ENCODE data around the gene LRRC3. TPM values are rescaled to one million over a fixed set of nuclear protein-coding genes. Genes with fewer than 3 reads are reported as not detected.

LRRC3 gene
- total RNA-seq, 1 experiment from 2014 or later: 4.7 TPM

- POLR2A ChIA-PET: no interaction called here
- CTCF ChIA-PET: no interaction called here
- Mint-ChIP-seq H3K27ac (ENCODE audit: unreplicated experiment) (no peak overlapping the region), H3K4me1 (ENCODE audit: low read depth, unreplicated experiment) (no peaks in the 10 kb centered on the region), H3K27me3 (ENCODE audit: insufficient read depth, unreplicated experiment) (no peaks in the 10 kb centered on the region), H3K4me3 (ENCODE audit: unreplicated experiment) (no peak overlapping the region), H3K36me3 (ENCODE audit: insufficient read depth, unreplicated experiment) (peaks cover 4% of the 10 kb centered on the region), H3K9me3 (ENCODE audit: unreplicated experiment) (peaks cover 21% of the 10 kb centered on the region)
- intact Hi-C loops (cut with micrococcal nuclease; ENCODE audit: unreplicated experiment): no loop called here
- Histone ChIP-seq H3K36me3 (ENCODE audit: control insufficient read depth, insufficient read depth, low read length) (no peaks in the 10 kb centered on the region), H3K9me3 (peaks cover 10% of the 10 kb centered on the region), H3K4me1 (no peaks in the 10 kb centered on the region), H3K27me3 (replicated peaks; ENCODE audit: control insufficient read depth, insufficient read depth, low read length) (no peaks in the 10 kb centered on the region), H3K4me3 (ENCODE audit: low read depth, low read length) (no peak overlapping the region)
- no TSS peak for BruUV-seq (replicated peaks)
- DNase-seq: peak; percentile 59
- TF ChIP-seq, protein P1, sequence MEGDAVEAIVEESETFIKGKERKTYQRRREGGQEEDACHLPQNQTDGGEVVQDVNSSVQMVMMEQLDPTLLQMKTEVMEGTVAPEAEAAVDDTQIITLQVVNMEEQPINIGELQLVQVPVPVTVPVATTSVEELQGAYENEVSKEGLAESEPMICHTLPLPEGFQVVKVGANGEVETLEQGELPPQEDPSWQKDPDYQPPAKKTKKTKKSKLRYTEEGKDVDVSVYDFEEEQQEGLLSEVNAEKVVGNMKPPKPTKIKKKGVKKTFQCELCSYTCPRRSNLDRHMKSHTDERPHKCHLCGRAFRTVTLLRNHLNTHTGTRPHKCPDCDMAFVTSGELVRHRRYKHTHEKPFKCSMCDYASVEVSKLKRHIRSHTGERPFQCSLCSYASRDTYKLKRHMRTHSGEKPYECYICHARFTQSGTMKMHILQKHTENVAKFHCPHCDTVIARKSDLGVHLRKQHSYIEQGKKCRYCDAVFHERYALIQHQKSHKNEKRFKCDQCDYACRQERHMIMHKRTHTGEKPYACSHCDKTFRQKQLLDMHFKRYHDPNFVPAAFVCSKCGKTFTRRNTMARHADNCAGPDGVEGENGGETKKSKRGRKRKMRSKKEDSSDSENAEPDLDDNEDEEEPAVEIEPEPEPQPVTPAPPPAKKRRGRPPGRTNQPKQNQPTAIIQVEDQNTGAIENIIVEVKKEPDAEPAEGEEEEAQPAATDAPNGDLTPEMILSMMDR (IDR thresholded peaks at IDR 0.05; ENCODE audit: insufficient read depth in 1 of 2, low read depth in 1 of 2, low read length in 1 of 2, severe bottlenecking in 1 of 2, unreplicated experiment in 1 of 2): no peak
Observed at GRCh38 chr21:44428281-44428960, 26.9 kb upstream of the LRRC3 start.

- Histone ChIP-seq H3K4me1 (no peaks in the 10 kb centered on the region), H3K27me3 (replicated peaks; ENCODE audit: control insufficient read depth, insufficient read depth, low read length) (no peaks in the 10 kb centered on the region), H3K4me3 (ENCODE audit: low read depth, low read length) (no peak overlapping the region), H3K9me3 (peaks cover 10% of the 10 kb centered on the region), H3K36me3 (ENCODE audit: control insufficient read depth, insufficient read depth, low read length) (no peaks in the 10 kb centered on the region)
- Mint-ChIP-seq H3K27me3 (ENCODE audit: insufficient read depth, unreplicated experiment) (no peaks in the 10 kb centered on the region), H3K36me3 (ENCODE audit: insufficient read depth, unreplicated experiment) (peaks cover 4% of the 10 kb centered on the region), H3K9me3 (ENCODE audit: unreplicated experiment) (peaks cover 21% of the 10 kb centered on the region), H3K4me1 (ENCODE audit: low read depth, unreplicated experiment) (no peaks in the 10 kb centered on the region), H3K4me3 (ENCODE audit: unreplicated experiment) (no peak overlapping the region), H3K27ac (ENCODE audit: unreplicated experiment) (no peak overlapping the region)
- intact Hi-C loops (cut with micrococcal nuclease; ENCODE audit: unreplicated experiment): no loop called here
- ChIA-PET POLR2A (no interaction called here), CTCF (interaction anchor here (0.9 kb wide), 1 partner anchor 10 kb away, joined by 7 read pairs; no protein-coding TSS in a partner anchor)
- TF ChIP-seq, protein P1 (IDR thresholded peaks at IDR 0.05; ENCODE audit: insufficient read depth in 1 of 2, low read depth in 1 of 2, low read length in 1 of 2, severe bottlenecking in 1 of 2, unreplicated experiment in 1 of 2): no peak
- DNase-seq: no peak
- BruUV-seq (replicated peaks): no TSS peak
Observed at GRCh38 chr21:44429894-44430293, 25.4 kb upstream of the LRRC3 start.

GRCh38 chr21:44431300-44431699, 24.0 kb upstream of the LRRC3 start:
- Histone ChIP-seq H3K4me1 (no peaks in the 10 kb centered on the region), H3K27me3 (replicated peaks; ENCODE audit: control insufficient read depth, insufficient read depth, low read length) (no peaks in the 10 kb centered on the region), H3K4me3 (ENCODE audit: low read depth, low read length) (no peak overlapping the region), H3K36me3 (ENCODE audit: control insufficient read depth, insufficient read depth, low read length) (no peaks in the 10 kb centered on the region), H3K9me3 (peaks cover 10% of the 10 kb centered on the region)
- Mint-ChIP-seq H3K4me1 (ENCODE audit: low read depth, unreplicated experiment) (no peaks in the 10 kb centered on the region), H3K27me3 (ENCODE audit: insufficient read depth, unreplicated experiment) (no peaks in the 10 kb centered on the region), H3K36me3 (ENCODE audit: insufficient read depth, unreplicated experiment) (peaks cover 4% of the 10 kb centered on the region), H3K27ac (ENCODE audit: unreplicated experiment) (no peak overlapping the region), H3K9me3 (ENCODE audit: unreplicated experiment) (peaks cover 21% of the 10 kb centered on the region), H3K4me3 (ENCODE audit: unreplicated experiment) (no peak overlapping the region)
- POLR2A ChIA-PET: no interaction called here
- no peak for DNase-seq
- CTCF ChIA-PET: no interaction called here
- no TSS peak for BruUV-seq (replicated peaks)
- intact Hi-C loops (cut with micrococcal nuclease; ENCODE audit: unreplicated experiment): no loop called here
- TF ChIP-seq, protein P1 (IDR thresholded peaks at IDR 0.05; ENCODE audit: insufficient read depth in 1 of 2, low read depth in 1 of 2, low read length in 1 of 2, severe bottlenecking in 1 of 2, unreplicated experiment in 1 of 2): no peak
